Common myeloid progenitor, CD34-positive (primary cell): Measurements from ENCODE around the gene RHO.

ENCODE experiments used
- CTCF ChIA-PET: fragments of 350-600 bp; sonication (Branson Sonifier 250); formaldehyde crosslinking; loops from one replicate; lab custom pipeline; 2021; ENCODE audit warnings: antibody characterized with exemption; lab: Charles Lee
- POLR2A ChIA-PET: fragments of 350-600 bp; sonication (Branson Sonifier 250); formaldehyde crosslinking; loops from one replicate; lab custom pipeline; 2021; ENCODE audit warnings: antibody characterized with exemption; lab: Charles Lee
- DNase-seq, 3 donors: peaks; one replicate each; pipeline versions ENCODE4 v3.0.0 to v3.0.0-alpha.2; 2013
- H3K27ac ChIP-seq, 2 experiments: 1 replicate in 1 of 2; 2 replicates in 1 of 2; pipeline ENCODE4 v1.7.0; 2013; ENCODE audit warnings: inconsistent platforms in 2 of 2, low read length in 2 of 2, mild to moderate bottlenecking in 2 of 2, low read depth in 1 of 2, moderate library complexity in 1 of 2; ENCODE audit not compliant: severe bottlenecking in 2 of 2, insufficient read depth in 1 of 2, poor library complexity in 1 of 2
- H3K27me3 ChIP-seq, 5 experiments: replicated peaks in 2 of 5; 1 replicate in 3 of 5; 2 replicates in 2 of 5; pipeline versions ENCODE4 v1.6.1 to v1.7.0; 2013; ENCODE audit warnings: low read length in 4 of 5, mild to moderate bottlenecking in 2 of 5, moderate library complexity in 2 of 5, inconsistent platforms in 1 of 5; ENCODE audit not compliant: insufficient read depth in 5 of 5, control insufficient read depth in 4 of 5
- H3K36me3 ChIP-seq, 4 experiments: 1 replicate in 2 of 4; 2 replicates in 2 of 4; pipeline versions ENCODE4 v1.6.1 to v1.7.0; 2013; ENCODE audit warnings: low read length in 3 of 4, control low read depth in 1 of 4, mild to moderate bottlenecking in 1 of 4; ENCODE audit not compliant: control insufficient read depth in 4 of 4, insufficient read depth in 4 of 4
- H3K4me1 ChIP-seq, 4 experiments: 1 replicate in 3 of 4; 2 replicates in 1 of 4; pipeline versions ENCODE4 v1.6.1 to v1.7.1; 2013; ENCODE audit warnings: low read length in 3 of 4, mild to moderate bottlenecking in 3 of 4, control low read depth in 1 of 4, inconsistent platforms in 1 of 4, moderate library complexity in 1 of 4; ENCODE audit not compliant: control insufficient read depth in 4 of 4, insufficient read depth in 4 of 4; ENCODE audit errors: control extremely low read depth in 1 of 4
- H3K4me3 ChIP-seq, 7 experiments: 1 replicate in 4 of 7; 2 replicates in 3 of 7; pipeline versions ENCODE4 v1.5.1 to v1.7.0; 2013; ENCODE audit warnings: mild to moderate bottlenecking in 7 of 7, low read length in 6 of 7, moderate library complexity in 6 of 7, inconsistent platforms in 2 of 7, low read depth in 2 of 7, control low read depth in 1 of 7; ENCODE audit not compliant: insufficient read depth in 4 of 7, control insufficient read depth in 1 of 7; ENCODE audit errors: extremely low read depth in 1 of 7
- H3K9me3 ChIP-seq, 5 experiments: 1 replicate in 4 of 5; 2 replicates in 1 of 5; pipeline versions ENCODE4 v1.6.1 to v1.7.1; 2013; ENCODE audit warnings: low read length in 4 of 5, mild to moderate bottlenecking in 2 of 5, inconsistent platforms in 1 of 5, low read depth in 1 of 5, moderate library complexity in 1 of 5; ENCODE audit not compliant: control insufficient read depth in 4 of 5, insufficient read depth in 2 of 5; ENCODE audit errors: control extremely low read depth in 1 of 5
- WGBS: methylation state at CpG from one replicate; pipeline ENCODE4 v1.1.5; 2013; ENCODE audit not compliant: insufficient coverage; 5-methylcytosine and 5-hydroxymethylcytosine counted together

The RHO gene

DNA sequence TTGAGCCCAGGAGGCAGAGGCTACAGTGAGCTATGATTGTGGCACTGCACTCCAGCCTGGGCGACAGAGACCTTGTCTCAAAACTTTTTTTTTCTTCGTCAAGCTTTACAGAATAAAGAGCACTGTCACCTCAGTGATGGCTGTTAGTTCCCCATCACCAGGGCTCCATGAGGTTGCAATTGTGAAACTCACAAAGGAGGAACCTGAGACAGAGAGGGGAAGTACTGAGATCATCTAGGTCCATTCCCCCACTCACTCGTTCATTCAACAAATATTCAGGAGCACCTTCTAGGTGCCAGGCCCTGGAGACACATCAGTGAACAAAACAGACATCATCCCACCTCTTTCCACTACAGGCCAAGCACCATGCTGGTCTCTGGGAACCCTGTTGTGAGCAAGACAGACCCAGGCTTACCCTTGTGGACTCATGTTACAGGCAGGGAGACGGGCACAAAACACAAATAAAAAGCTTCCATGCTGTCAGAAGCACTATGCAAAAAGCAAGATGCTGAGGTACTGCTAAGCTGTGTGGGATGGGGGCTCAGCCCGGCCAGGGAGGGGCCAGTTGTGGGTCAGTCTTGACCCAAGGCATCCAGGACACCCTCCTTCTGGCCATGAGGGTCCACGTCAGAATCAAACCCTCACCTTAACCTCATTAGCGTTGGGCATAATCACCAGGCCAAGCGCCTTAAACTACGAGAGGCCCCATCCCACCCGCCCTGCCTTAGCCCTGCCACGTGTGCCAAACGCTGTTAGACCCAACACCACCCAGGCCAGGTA, 2.1 kb upstream of the RHO start:
- Histone ChIP-seq H3K36me3 (no peaks in the 10 kb centered on the region), H3K27ac (peak overlapping the region in 1 of 2 experiments; percentile 27), H3K9me3 (no peaks in the 10 kb centered on the region), H3K4me1 (peaks cover 0 to 20% (median 9%) of the 10 kb centered on the region in 4 experiments), H3K27me3 (no peaks in the 10 kb centered on the region), H3K4me3 (no peak overlapping the region)
- ChIA-PET CTCF (interaction anchor here (0.9 to 1.6 kb wide), 3 partner anchors 15 to 143 kb away, joined by 3 to 6 read pairs (median 3); no protein-coding TSS in a partner anchor), POLR2A (interaction anchor here (1.0 kb wide), 1 partner anchor 50 kb away, joined by 3 read pairs; no protein-coding TSS in a partner anchor)
- WGBS = 83% methylated on average over 6 of the region's 12 CpGs
- peak; percentile 70 to 91 (median 90) for DNase-seq

DNA sequence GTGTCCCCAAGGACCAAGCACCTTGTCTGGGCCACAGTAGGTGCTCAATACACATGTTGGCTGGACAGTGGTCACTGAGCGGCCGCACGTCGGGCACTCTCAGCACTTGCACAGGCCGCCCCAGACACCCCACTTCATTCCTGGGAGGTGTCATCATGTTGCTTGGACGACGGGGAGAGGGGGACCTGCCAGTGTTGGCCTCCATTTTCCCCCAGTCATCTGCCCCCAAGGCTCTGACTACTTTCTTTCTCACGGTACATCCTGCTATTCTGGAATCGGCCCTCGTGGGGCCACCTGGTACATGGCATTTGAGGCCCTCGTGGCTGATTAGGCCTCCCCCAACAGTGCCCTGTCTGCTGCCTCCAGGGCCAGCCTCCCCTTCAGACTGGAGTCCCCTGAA, 1.2 kb upstream of the RHO start:
- peaks cover 0 to 20% (median 9%) of the 10 kb centered on the region in 4 experiments for H3K4me1 ChIP-seq
- 97% methylated on average over 11 of the region's 11 CpGs for WGBS

DNA sequence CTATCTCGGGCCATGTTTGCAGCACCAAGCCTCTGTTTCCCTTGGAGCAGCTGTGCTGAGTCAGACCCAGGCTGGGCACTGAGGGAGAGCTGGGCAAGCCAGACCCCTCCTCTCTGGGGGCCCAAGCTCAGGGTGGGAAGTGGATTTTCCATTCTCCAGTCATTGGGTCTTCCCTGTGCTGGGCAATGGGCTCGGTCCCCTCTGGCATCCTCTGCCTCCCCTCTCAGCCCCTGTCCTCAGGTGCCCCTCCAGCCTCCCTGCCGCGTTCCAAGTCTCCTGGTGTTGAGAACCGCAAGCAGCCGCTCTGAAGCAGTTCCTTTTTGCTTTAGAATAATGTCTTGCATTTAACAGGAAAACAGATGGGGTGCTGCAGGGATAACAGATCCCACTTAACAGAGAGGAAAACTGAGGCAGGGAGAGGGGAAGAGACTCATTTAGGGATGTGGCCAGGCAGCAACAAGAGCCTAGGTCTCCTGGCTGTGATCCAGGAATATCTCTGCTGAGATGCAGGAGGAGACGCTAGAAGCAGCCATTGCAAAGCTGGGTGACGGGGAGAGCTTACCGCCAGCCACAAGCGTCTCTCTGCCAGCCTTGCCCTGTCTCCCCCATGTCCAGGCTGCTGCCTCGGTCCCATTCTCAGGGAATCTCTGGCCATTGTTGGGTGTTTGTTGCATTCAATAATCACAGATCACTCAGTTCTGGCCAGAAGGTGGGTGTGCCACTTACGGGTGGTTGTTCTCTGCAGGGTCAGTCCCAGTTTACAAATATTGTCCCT, 1.2 kb downstream of the RHO start:
- ChIA-PET CTCF (interaction anchor here (0.6 kb wide), 1 partner anchor 16 kb away, joined by 4 read pairs; no protein-coding TSS in a partner anchor), POLR2A (no interaction called here)
- Histone ChIP-seq H3K4me1 (peaks cover 0 to 20% (median 9%) of the 10 kb centered on the region in 4 experiments), H3K9me3 (no peaks in the 10 kb centered on the region), H3K27ac (no peak overlapping the region), H3K4me3 (no peak overlapping the region), H3K36me3 (no peaks in the 10 kb centered on the region), H3K27me3 (no peaks in the 10 kb centered on the region)
- no peak for DNase-seq
- 100% methylated on average over 9 of the region's 12 CpGs for WGBS

More for the DNA sequence above, 1.2 kb upstream of the RHO start:
- no peak for DNase-seq
- Histone ChIP-seq H3K4me3 (no peak overlapping the region), H3K27ac (no peak overlapping the region), H3K36me3 (no peaks in the 10 kb centered on the region), H3K9me3 (no peaks in the 10 kb centered on the region), H3K27me3 (no peaks in the 10 kb centered on the region)
- POLR2A ChIA-PET = no interaction called here
- CTCF ChIA-PET = interaction anchor here (1.7 kb wide), 1 partner anchor 19 kb away, joined by 3 read pairs; no protein-coding TSS in a partner anchor

DNA sequence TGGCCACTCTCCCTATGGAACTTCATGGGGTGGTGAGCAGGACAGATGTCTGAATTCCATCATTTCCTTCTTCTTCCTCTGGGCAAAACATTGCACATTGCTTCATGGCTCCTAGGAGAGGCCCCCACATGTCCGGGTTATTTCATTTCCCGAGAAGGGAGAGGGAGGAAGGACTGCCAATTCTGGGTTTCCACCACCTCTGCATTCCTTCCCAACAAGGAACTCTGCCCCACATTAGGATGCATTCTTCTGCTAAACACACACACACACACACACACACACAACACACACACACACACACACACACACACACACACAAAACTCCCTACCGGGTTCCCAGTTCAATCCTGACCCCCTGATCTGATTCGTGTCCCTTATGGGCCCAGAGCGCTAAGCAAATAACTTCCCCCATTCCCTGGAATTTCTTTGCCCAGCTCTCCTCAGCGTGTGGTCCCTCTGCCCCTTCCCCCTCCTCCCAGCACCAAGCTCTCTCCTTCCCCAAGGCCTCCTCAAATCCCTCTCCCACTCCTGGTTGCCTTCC, 1.9 kb downstream of the RHO start:
- Histone ChIP-seq H3K4me3 (no peak overlapping the region), H3K27ac (no peak overlapping the region), H3K9me3 (no peaks in the 10 kb centered on the region), H3K36me3 (no peaks in the 10 kb centered on the region), H3K4me1 (peaks cover 0 to 16% (median 9%) of the 10 kb centered on the region in 4 experiments), H3K27me3 (no peaks in the 10 kb centered on the region)
- POLR2A ChIA-PET = no interaction called here
- CTCF ChIA-PET = interaction anchor here (0.9 kb wide), 1 partner anchor 66 kb away, joined by 3 read pairs; no protein-coding TSS in a partner anchor
- 95% methylated on average over 2 of the region's 6 CpGs for WGBS
- no peak for DNase-seq

DNA sequence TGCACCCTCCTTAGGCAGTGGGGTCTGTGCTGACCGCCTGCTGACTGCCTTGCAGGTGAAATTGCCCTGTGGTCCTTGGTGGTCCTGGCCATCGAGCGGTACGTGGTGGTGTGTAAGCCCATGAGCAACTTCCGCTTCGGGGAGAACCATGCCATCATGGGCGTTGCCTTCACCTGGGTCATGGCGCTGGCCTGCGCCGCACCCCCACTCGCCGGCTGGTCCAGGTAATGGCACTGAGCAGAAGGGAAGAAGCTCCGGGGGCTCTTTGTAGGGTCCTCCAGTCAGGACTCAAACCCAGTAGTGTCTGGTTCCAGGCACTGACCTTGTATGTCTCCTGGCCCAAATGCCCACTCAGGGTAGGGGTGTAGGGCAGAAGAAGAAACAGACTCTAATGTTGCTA, 2.4 kb downstream of the RHO start:
- Histone ChIP-seq H3K36me3 (no peaks in the 10 kb centered on the region), H3K9me3 (no peaks in the 10 kb centered on the region), H3K27me3 (no peaks in the 10 kb centered on the region), H3K4me1 (peaks cover 0 to 11% (median 8%) of the 10 kb centered on the region in 4 experiments), H3K4me3 (no peak overlapping the region), H3K27ac (no peak overlapping the region)
- CTCF ChIA-PET = interaction anchor here (0.9 kb wide), 1 partner anchor 65 kb away, joined by 3 read pairs; no protein-coding TSS in a partner anchor
- no peak for DNase-seq
- 97% methylated on average over 13 of the region's 13 CpGs for WGBS
- POLR2A ChIA-PET = no interaction called here

DNA sequence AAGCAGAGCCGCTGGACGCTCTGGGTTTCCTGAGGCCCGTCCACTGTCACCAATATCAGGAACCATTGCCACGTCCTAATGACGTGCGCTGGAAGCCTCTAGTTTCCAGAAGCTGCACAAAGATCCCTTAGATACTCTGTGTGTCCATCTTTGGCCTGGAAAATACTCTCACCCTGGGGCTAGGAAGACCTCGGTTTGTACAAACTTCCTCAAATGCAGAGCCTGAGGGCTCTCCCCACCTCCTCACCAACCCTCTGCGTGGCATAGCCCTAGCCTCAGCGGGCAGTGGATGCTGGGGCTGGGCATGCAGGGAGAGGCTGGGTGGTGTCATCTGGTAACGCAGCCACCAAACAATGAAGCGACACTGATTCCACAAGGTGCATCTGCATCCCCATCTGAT, 3.3 kb downstream of the RHO start:
- POLR2A ChIA-PET = no interaction called here
- no peaks in the 10 kb centered on the region for H3K9me3 ChIP-seq
- WGBS = 93% methylated on average over 11 of the region's 11 CpGs
- CTCF ChIA-PET = interaction anchor here (1.4 kb wide), 1 partner anchor 17 kb away, joined by 4 read pairs; no protein-coding TSS in a partner anchor
- no peaks in the 10 kb centered on the region for H3K36me3 ChIP-seq
- H3K4me1 ChIP-seq = peaks cover 0 to 3% (median 0%) of the 10 kb centered on the region in 4 experiments
- no peak for DNase-seq
- H3K27ac ChIP-seq = no peak overlapping the region
- no peak overlapping the region for H3K4me3 ChIP-seq
- no peaks in the 10 kb centered on the region for H3K27me3 ChIP-seq
